GM18498 (cell line): ENCODE measurements around the gene BRICD5.

Source experiments
- ATAC-seq: cut with Tn5 transposase; IDR thresholded peaks from one replicate; pipeline ENCODE4 v1.9.1; 2021; ENCODE audit warnings: mild to moderate bottlenecking, moderate library complexity; ENCODE audit not compliant: unreplicated experiment

BRICD5 gene

GRCh38 chr16:2237493-2238149, 27.0 kb upstream of the BRICD5 start:
- ATAC-seq: no peak

GRCh38 chr16:2237102-2237482, 26.4 kb upstream of the BRICD5 start:
- ATAC-seq: no peak

GRCh38 chr16:2236337-2237101, 25.9 kb upstream of the BRICD5 start, which contains the start of gene DNASE1L2:
Gene DNASE1L2 (plus strand): TSS chr16:2236444. CDS start chr16:2236817, 373 bp downstream.
- ATAC-seq: no peak

GRCh38 chr16:2235695-2236336, 25.2 kb upstream of the BRICD5 start:
- ATAC-seq: no peak

- no peak for ATAC-seq
Measured at GRCh38 chr16:2235234-2235651, 24.6 kb upstream of the BRICD5 start.

- no peak for ATAC-seq
Measured at GRCh38 chr16:2234813-2235170, 24.1 kb upstream of the BRICD5 start.

- no peak for ATAC-seq
Measured at GRCh38 chr16:2233872-2234812, 23.5 kb upstream of the BRICD5 start.

- no peak for ATAC-seq
Measured at GRCh38 chr16:2233046-2233775, 22.5 kb upstream of the BRICD5 start.

GRCh38 chr16:2232094-2232990, 21.7 kb upstream of the BRICD5 start:
- no peak for ATAC-seq

- ATAC-seq: no peak
Measured at GRCh38 chr16:2231016-2231931, 20.6 kb upstream of the BRICD5 start.

- ATAC-seq: no peak
Measured at GRCh38 chr16:2230376-2230775, 19.7 kb upstream of the BRICD5 start.

- ATAC-seq: no peak
Measured at GRCh38 chr16:2229632-2230250, 19.1 kb upstream of the BRICD5 start.

GRCh38 chr16:2229091-2229490, 18.4 kb upstream of the BRICD5 start:
- ATAC-seq: no peak

GRCh38 chr16:2228161-2228824, 17.6 kb upstream of the BRICD5 start:
- ATAC-seq: no peak

GRCh38 chr16:2226918-2227317, 16.3 kb upstream of the BRICD5 start:
- no peak for ATAC-seq

GRCh38 chr16:2226245-2226793, 15.7 kb upstream of the BRICD5 start:
- no peak for ATAC-seq

- ATAC-seq: peak; percentile 14
Measured at GRCh38 chr16:2223942-2224486, 13.4 kb upstream of the BRICD5 start.
